GM18526 (cell line): Measurements from ENCODE around the gene LMOD2.

Experiments used
- POLR2A ChIP-seq: IDR thresholded peaks from 3 replicates; pipeline ENCODE4 v1.6.1; 2011; ENCODE audit not compliant: insufficient read length; ENCODE audit errors: extremely low read depth

The LMOD2 gene

DNA sequence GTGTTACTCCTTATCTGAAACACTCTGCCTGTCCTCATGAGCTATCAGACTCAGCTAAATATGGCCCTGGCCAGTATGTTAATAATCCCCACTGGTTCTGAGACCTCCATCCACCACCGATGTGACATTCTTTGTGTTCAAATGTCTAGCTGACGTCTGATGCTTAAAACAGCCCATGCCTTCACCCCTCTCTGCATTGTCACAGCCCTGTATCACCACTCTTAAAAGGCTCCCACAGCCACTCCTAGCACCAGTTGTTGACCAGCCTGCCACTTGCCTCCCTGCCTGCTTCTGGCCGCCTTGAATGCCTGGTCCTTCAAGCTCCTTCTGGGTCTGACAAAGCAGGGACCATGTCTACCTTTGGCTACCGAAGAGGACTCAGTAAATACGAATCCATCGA is at the start of gene LMOD2:
Gene LMOD2, plus strand, starts transcription at position 253 of the 400 bp plus-strand sequence. Its CDS starts 98 bp downstream, at position 351.
- no peak for TF ChIP-seq POLR2A

DNA sequence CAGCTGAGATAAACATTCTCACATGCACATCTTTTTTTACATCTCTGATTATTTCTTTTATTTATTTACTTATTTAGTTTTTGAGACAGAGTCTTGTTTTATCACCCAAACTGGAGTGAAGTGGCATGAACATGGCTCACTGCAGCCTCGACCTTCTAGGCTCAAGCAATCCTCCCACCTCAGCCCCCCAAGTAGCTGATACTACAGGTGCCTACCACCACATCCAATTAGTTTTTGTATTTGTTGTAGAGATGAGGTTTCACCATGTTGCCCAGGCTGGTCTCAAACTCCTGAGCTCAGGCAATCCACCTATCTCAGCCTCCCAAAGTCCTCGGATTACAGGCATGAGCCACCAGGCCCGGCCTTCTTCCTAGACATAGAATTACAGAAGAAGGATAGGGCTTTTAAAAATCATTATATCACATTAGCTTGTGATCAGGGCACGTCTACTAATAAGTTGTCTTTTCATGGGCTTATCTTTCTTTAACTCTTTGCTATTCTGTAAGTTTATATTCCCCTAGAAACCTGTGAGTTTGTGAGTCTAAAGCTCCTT is 48.2 kb upstream of the LMOD2 start:
- TF ChIP-seq POLR2A, result no peak

DNA sequence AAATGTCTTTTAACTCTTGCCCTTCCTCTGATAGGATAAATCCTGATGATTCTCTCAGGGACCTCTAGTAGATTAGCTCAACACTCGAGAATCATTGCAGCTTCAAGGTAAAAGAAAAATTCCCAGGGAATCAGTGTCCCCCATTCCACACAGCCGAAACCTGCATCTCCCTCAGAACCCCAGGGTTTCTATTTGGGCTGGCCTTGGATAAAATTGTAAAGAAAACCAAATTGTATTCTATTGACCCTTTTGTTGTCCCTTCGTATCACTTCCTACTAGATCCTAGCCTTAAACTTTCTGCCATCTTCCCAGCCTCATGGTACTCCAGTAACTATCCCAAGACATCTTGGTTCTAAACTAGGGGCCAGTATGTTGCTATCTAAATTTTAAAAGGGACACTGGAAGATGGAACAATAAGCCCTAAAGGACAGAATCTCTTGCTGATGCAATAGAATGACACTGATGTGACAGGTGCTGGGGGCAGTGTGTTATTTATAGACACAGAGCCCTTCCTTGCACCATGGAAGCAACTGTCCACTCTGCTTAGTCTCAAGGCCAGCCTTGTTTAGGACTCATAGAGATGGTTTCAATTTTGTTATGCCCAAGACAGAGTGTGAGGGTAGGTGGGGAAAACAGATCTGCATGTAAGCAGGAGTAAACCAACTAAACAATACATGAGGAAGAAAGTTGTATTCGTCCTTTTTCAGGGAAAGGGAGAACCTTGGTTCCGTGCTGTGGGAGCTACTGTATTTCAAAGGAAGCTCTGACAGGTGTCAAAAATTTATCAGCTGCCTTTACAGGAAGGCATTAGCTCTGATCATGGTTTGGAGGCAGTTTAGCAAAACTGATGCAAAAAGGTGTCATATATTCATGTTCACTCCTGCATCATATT is 46.4 kb upstream of the LMOD2 start:
- TF ChIP-seq POLR2A, result no peak

DNA sequence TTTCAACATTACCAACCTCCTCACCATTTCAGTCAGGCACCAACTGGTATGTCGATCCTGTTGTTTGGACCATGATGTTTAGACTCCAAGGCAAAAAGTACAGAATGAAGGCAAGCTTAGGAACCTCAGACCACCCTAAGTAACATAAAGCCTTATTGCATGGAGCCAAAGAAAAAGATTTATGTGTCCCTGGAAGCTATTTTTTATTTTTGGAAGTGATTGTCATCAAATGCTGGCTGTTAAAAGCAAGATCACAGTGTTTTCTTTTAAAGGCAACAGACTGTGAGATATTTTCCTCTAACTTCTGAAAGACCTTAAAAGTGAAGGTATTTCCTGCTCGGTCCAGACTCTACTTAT is 45.8 kb upstream of the LMOD2 start:
- TF ChIP-seq POLR2A, result no peak

DNA sequence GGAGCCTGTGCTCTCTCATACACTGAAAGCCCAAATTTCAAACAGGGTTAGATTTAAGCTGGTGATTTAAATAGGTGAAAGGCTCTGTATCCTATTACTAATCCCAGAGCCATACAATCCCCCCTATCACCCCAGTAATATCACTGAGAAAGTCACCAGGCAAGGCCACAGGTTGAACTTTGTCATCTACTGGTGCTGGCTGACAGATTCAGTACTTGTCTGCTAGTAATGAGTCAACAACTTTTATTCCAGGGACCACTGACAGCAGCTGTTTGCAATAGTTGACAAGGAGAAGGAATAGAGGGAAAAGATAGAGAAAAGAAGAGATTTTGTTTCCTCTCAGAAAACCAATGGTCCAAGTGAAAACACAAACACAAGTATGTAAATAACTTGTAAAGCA is 43.6 kb upstream of the LMOD2 start:
- TF ChIP-seq POLR2A, result no peak

- no peak for TF ChIP-seq POLR2A
Observed at GRCh38 chr7:123615344-123615743, 40.3 kb upstream of the LMOD2 start.

DNA sequence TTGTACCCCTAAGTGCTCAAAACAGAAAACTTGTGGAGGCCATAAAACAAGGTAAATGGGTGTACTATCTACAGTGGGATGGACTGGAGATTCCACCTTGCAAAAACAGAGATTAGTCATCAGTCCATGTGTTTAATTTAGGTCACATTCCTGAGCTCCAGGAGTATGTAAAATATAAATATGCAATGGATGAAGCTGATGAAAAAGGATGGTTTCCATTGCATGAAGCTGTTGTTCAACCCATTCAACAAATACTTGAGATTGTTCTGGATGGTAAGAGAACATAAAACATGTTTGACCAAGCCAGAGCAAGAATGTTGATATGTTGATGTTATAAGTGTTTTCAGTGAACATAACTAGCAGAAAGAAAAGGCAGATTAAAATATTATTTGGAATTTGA is 39.4 kb upstream of the LMOD2 start:
- TF ChIP-seq POLR2A, result no peak

DNA sequence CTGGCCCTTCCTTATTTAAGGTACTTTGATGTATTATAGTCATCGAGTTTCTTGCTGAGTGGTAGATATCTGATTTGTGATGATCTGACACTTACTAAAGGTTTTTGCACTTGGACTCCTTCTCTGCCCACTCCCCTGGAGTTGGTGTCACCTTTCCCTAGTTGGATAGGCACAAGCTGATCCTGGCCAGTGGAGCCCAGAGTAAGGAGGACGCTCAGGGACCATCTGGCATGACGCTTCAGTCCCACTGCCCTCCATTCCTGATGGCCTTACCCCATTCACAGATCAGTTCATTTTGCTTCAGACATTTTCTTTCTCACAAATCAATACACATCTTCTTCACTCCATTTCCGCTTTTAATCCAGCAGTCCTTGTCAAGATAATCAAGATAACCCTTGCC is 34.0 kb upstream of the LMOD2 start:
- no peak for TF ChIP-seq POLR2A

GRCh38 chr7:123622660-123623386 is 32.8 kb upstream of the LMOD2 start:
- TF ChIP-seq POLR2A, result no peak

DNA sequence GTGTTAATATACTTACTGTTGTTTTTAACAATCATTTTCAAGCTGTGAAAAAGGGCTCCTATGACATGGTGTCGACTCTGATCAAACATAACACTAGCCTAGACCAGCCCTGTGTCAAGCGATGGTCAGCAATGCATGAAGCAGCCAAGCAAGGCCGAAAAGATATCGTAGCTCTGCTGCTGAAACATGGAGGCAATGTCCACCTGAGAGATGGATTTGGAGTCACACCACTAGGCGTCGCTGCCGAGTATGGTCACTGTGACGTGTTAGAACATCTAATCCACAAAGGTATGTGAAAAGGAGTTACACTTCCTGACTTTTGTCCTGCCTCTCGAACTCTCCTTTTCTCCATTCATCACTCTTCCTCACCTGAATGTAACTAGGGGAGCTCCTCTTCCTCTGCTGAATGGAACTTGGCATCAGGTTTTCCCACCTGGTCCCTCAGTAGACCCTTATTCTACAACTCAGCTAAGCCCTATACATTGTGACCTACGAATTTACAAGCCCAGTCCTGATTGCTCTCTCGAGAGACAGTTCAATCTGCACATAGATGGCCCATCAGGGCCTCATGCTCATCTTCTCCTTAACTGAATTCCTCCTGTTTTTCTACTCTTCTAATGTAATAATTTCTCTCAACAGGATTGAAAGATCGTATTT is 31.0 kb upstream of the LMOD2 start:
- no peak for TF ChIP-seq POLR2A

GRCh38 chr7:123625254-123625653 is 30.4 kb upstream of the LMOD2 start:
- TF ChIP-seq POLR2A, result no peak

DNA sequence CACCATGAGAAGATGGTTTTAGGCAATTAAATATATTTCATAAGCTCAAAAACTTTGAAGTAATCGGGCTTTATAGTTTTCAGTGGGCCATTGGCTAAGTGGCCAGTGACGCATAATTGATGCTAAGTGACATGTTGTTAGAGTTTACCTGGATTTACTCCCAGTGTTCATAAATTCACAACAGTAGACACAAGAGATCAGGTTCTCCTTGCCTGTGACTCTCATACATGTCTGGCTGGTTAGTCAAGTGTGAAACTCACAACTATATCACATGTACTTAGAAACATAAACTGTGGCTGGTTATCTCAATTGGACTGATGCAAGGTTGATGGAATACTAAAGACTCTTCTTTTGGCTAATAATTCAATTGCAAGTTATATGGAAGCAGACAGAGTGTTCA is 27.8 kb upstream of the LMOD2 start:
- no peak for TF ChIP-seq POLR2A

DNA sequence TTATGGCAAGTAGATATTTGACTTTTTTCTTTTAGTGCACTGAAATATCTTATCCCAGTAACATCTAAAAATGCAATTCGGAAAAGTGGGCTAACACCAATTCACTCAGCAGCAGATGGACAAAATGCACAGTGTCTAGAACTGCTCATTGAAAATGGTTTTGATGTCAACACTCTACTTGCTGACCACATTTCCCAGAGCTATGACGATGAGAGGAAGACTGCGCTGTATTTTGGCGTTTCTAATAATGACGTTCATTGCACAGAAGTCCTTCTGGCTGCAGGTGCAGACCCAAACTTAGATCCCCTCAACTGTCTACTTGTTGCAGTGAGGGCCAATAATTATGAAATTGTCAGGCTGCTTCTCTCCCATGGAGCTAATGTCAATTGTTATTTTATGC is 26.8 kb upstream of the LMOD2 start:
- TF ChIP-seq POLR2A, result no peak

- TF ChIP-seq POLR2A, result no peak
Observed at GRCh38 chr7:123629281-123629680, 26.4 kb upstream of the LMOD2 start.

DNA sequence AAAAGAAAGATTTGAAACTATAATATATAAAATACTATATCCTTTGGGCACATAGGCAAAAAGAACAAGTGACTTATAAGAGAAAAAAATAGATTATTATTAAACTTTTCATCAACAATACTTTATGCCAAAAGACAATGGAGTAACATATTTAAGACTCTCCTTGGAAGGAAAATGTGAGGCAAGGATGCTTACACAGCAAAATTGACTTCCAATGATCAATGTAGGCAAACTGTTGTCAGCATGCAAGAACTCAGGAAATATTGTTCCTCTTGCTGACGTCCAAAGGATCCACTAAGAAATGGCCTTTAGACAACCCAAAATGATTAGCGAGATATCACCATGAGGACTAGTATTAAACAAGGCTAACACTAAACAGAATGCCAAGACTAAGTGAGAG is 22.9 kb upstream of the LMOD2 start:
- TF ChIP-seq POLR2A, result no peak

DNA sequence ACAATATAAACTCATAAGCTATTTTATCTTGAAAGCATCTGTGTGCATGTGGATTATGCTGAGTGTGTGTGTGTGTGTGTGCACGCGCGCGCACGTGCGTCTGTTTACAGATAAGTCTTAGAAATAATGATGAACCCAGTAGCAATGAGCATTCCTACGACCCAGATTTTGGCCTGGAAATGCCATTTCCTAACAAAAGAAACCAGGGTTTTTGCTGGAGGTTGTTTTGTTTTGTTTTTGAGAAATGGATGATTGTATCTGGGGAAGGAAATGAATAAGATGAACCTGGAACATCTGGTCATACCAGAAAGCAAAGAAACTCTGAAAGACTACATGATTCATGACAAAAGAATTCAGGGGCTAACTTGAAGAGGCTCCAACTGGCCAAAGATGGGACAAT is 22.1 kb upstream of the LMOD2 start:
- no peak for TF ChIP-seq POLR2A
